ENCODE results near the gene MELK. TPM values are rescaled to one million over a fixed set of nuclear protein-coding genes. Genes with fewer than 3 reads are reported as not detected.

The MELK gene
- total and polyA plus RNA-seq, 10 of the 15 experiments (the other 5 are each of a cell fraction or from before 2014, with no cell fraction given): 38.7 to 80.3 (median 51.6) TPM

DNA sequence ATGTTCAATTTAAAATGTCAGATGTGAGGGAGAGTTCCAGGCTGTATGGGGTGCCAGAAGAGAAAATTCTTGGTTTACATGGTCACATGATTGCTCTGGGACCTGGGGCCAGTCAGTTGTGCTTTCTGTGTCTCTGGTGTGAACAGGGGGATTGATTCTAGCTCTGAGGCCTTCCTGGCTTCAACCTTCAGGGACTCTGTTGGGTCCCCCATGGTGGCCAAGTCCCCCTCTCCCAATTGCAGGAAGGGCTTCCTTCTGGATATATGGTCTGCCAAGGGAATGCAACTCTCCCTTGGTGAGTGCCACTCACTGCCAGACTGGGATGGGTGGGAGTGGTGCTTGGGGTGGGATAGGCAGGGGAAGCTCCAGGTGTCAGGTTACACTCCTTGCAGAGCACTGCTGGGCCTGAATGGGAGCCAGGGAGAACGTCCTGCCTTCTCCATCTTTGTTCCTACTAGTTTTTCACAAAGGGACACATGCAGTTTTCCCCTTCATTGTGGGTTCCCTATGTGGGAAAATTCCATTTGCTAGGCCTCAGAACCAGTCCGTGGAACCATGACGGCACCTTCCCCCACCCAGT lies 153.2 kb downstream of the MELK start:
- Histone ChIP-seq H3K4me1 (ENCODE audit: control insufficient read depth, insufficient read depth, low read length) (no peaks in the 10 kb centered on the region), H2AFZ (ENCODE audit: control insufficient read depth, low read depth, low read length) (no peak overlapping the region), H3K27me3 (replicated peaks in 1 of 2; ENCODE audit: control insufficient read depth in 2 of 2, insufficient read depth in 2 of 2, low read length in 1 of 2) (no peaks in the 10 kb centered on the region), H3K9me3 (replicated peaks; ENCODE audit: control insufficient read depth, insufficient read depth, low read length) (no peaks in the 10 kb centered on the region), H3K9ac (ENCODE audit: control insufficient read depth, insufficient read depth, low read length) (no peak overlapping the region), H3K79me2 (ENCODE audit: control insufficient read depth, insufficient read depth, low read length) (no peaks in the 10 kb centered on the region), H3K27ac (ENCODE audit: control insufficient read depth, insufficient read depth) (no peak overlapping the region), H4K20me1 (ENCODE audit: control insufficient read depth, insufficient read depth) (no peaks in the 10 kb centered on the region), H3K36me3 (ENCODE audit: control insufficient read depth in 2 of 2, insufficient read depth in 2 of 2, low read length in 1 of 2) (no peaks in the 10 kb centered on the region), H3K4me3 (no peak overlapping the region), H3K4me2 (ENCODE audit: control insufficient read depth, insufficient read depth) (no peak overlapping the region)
- ChIA-PET RAD21 (ENCODE audit: unreplicated experiment) (no interaction called here), SMC1A (ENCODE audit: uncharacterized antibody, unreplicated experiment) (interaction anchor here (0.7 kb wide), 1 partner anchor 319 kb away, joined by 3 read pairs; no protein-coding TSS in a partner anchor), POLR2A (interaction anchor here (0.7 kb wide), 1 partner anchor 128 kb away, joined by 3 read pairs; no protein-coding TSS in a partner anchor), CTCF (no interaction called here)
- no peak for DNase-seq (ENCODE audit: low read depth, low spot score)
- in situ Hi-C loops (cut with MboI) (loop anchor here (25.0 kb wide), 1 partner anchor 314 kb away; the partner anchor contains the start of gene RNF38), intact Hi-C loops (cut with micrococcal nuclease; ENCODE audit: unreplicated experiment) (loop anchor here (5.0 to 10.0 kb wide), 2 partner anchors 401 to 479 kb away; no protein-coding TSS in a partner anchor)
- WGBS (ENCODE audit: insufficient coverage, insufficient replicate concordance, low lambda C conversion rate, missing lambda C conversion rate): 63% methylated on average over 3 of the region's 3 CpGs
- no TSS peak for BruUV-seq (replicated peaks)
- no peak for ATAC-seq
- no peak for FAIRE-seq
- no peak for TF ChIP-seq NFYA (IDR thresholded peaks at IDR 0.05; ENCODE audit: borderline replicate concordance, low read depth, low read length)
- no peak for TF ChIP-seq HDGF (IDR thresholded peaks at IDR 0.05)
- TF ChIP-seq, protein P1, sequence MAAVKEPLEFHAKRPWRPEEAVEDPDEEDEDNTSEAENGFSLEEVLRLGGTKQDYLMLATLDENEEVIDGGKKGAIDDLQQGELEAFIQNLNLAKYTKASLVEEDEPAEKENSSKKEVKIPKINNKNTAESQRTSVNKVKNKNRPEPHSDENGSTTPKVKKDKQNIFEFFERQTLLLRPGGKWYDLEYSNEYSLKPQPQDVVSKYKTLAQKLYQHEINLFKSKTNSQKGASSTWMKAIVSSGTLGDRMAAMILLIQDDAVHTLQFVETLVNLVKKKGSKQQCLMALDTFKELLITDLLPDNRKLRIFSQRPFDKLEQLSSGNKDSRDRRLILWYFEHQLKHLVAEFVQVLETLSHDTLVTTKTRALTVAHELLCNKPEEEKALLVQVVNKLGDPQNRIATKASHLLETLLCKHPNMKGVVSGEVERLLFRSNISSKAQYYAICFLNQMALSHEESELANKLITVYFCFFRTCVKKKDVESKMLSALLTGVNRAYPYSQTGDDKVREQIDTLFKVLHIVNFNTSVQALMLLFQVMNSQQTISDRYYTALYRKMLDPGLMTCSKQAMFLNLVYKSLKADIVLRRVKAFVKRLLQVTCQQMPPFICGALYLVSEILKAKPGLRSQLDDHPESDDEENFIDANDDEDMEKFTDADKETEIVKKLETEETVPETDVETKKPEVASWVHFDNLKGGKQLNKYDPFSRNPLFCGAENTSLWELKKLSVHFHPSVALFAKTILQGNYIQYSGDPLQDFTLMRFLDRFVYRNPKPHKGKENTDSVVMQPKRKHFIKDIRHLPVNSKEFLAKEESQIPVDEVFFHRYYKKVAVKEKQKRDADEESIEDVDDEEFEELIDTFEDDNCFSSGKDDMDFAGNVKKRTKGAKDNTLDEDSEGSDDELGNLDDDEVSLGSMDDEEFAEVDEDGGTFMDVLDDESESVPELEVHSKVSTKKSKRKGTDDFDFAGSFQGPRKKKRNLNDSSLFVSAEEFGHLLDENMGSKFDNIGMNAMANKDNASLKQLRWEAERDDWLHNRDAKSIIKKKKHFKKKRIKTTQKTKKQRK (IDR thresholded peaks at IDR 0.05; ENCODE audit: low read depth, low read length): no peak
- no peak for TF ChIP-seq NR2C2 (IDR thresholded peaks at IDR 0.05; ENCODE audit: borderline replicate concordance, control insufficient read depth, insufficient read length, low read depth)
- TF ChIP-seq BMI1 (IDR thresholded peaks at IDR 0.05; ENCODE audit: borderline replicate concordance): no peak
- TF ChIP-seq POLR2AphosphoS2 (IDR thresholded peaks at IDR 0.05; ENCODE audit: low read depth, low read length): no peak
- TF ChIP-seq EGR1 (IDR thresholded peaks at IDR 0.05; ENCODE audit: borderline replicate concordance in 1 of 2, low read depth in 2 of 2, low read length in 2 of 2): no peak
- TF ChIP-seq, protein P2, sequence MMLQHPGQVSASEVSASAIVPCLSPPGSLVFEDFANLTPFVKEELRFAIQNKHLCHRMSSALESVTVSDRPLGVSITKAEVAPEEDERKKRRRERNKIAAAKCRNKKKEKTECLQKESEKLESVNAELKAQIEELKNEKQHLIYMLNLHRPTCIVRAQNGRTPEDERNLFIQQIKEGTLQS (IDR thresholded peaks at IDR 0.05; ENCODE audit: borderline replicate concordance, extremely low read depth, low read depth, low read length): no peak
- no peak for TF ChIP-seq MAX (IDR thresholded peaks at IDR 0.05; ENCODE audit: low read depth, low read length)
- no peak for TF ChIP-seq BRCA1 (IDR thresholded peaks at IDR 0.05; ENCODE audit: low read depth, low read length)
- TF ChIP-seq TCF12 (IDR thresholded peaks at IDR 0.05; ENCODE audit: low read depth, low read length): no peak
- no peak for TF ChIP-seq ZBTB40 (IDR thresholded peaks at IDR 0.05; ENCODE audit: borderline replicate concordance)
- TF ChIP-seq SPI1 (IDR thresholded peaks at IDR 0.05; ENCODE audit: borderline replicate concordance, insufficient read depth, low read depth, low read length): no peak
- TF ChIP-seq ZSCAN29 (IDR thresholded peaks at IDR 0.05): no peak

Measured in GM12878 (cell line).